NCI-H146 treated with DMSO at 0.1 percent for 48 hours (cell line): ENCODE measurements around the gene TRIM39.
A peak's percentile ranks its signal among the peaks of the same experiment; 100 is the strongest.
"Not testable (repeated sequence)": the region's sequence is repeated elsewhere in the genome, so short reads cannot be mapped to it uniquely, and the experiment has no call there.

ENCODE experiments used
- DNase-seq: peaks from one replicate; lab custom pipeline; 2025; ENCODE audit not compliant: unreplicated experiment; lab: John Stamatoyannopoulos, UW

TRIM39 gene

GRCh38 chr6:30326526-30327231, at the start of gene TRIM39:
TSS of gene TRIM39 (plus strand) at chr6:30326927. CDS start at chr6:30329318, 2,391 bp downstream.
- peak; percentile 83 for DNase-seq

GRCh38 chr6:30280988-30281387, 45.7 kb upstream of the TRIM39 start:
- not testable (repeated sequence) for DNase-seq

GRCh38 chr6:30282522-30282921, 44.2 kb upstream of the TRIM39 start:
- DNase-seq, result no peak

GRCh38 chr6:30283761-30284160, 43.0 kb upstream of the TRIM39 start:
- no peak for DNase-seq

GRCh38 chr6:30287139-30287538, 39.6 kb upstream of the TRIM39 start:
- DNase-seq, result no peak

GRCh38 chr6:30295837-30296236, 30.9 kb upstream of the TRIM39 start:
- no peak for DNase-seq

GRCh38 chr6:30304002-30304401, 22.7 kb upstream of the TRIM39 start:
- no peak for DNase-seq

GRCh38 chr6:30311101-30311500, 15.6 kb upstream of the TRIM39 start:
- no peak for DNase-seq

- DNase-seq, result no peak
Measured at GRCh38 chr6:30311671-30312070, 15.1 kb upstream of the TRIM39 start.

GRCh38 chr6:30312266-30312665, 14.5 kb upstream of the TRIM39 start:
- no peak for DNase-seq

GRCh38 chr6:30312676-30313321, 13.9 kb upstream of the TRIM39 start:
- DNase-seq, result no peak

- DNase-seq, result no peak
Measured at GRCh38 chr6:30315156-30315555, 11.6 kb upstream of the TRIM39 start.

GRCh38 chr6:30317913-30318589, 8.7 kb upstream of the TRIM39 start:
- no peak for DNase-seq

- DNase-seq, result no peak
Measured at GRCh38 chr6:30319146-30319835, 7.4 kb upstream of the TRIM39 start.

GRCh38 chr6:30321692-30322388, 4.9 kb upstream of the TRIM39 start:
- no peak for DNase-seq

GRCh38 chr6:30322527-30323501, 3.9 kb upstream of the TRIM39 start:
- DNase-seq, result no peak

- DNase-seq, result no peak
Measured at GRCh38 chr6:30323806-30324205, 2.9 kb upstream of the TRIM39 start.

- DNase-seq, result no peak
Measured at GRCh38 chr6:30325150-30325872, 1.4 kb upstream of the TRIM39 start.

GRCh38 chr6:30325873-30326525, 728 bp upstream of the TRIM39 start:
- peak; percentile 83 for DNase-seq
